Neural cell (in vitro differentiated cells): ENCODE results near the gene GRAP.

ENCODE experiments used
- CTCF ChIP-seq: fragments of 450-650 bp; IDR thresholded peaks from 2 replicates; pipeline ENCODE4 v1.5.1; 2014; ENCODE audit warnings: antibody characterized with exemption, mild to moderate bottlenecking, moderate library complexity; ENCODE audit not compliant: poor library complexity, severe bottlenecking
- EP300 ChIP-seq: fragments of 450-650 bp; conservative IDR thresholded peaks from 2 replicates; pipeline ENCODE4 v1.6.1; 2014; ENCODE audit warnings: antibody characterized with exemption, mild to moderate bottlenecking, moderate library complexity; ENCODE audit not compliant: poor library complexity, severe bottlenecking
- EZH2 ChIP-seq: fragments of 200-600, 300-800 bp; shearing (Covaris generic), sonication (generic); IDR thresholded peaks from 2 replicates; pipeline ENCODE4 v1.6.1; 2014; ENCODE audit warnings: antibody characterized with exemption, low read length, borderline replicate concordance, mild to moderate bottlenecking; ENCODE audit not compliant: insufficient read depth, poor library complexity, severe bottlenecking
- MXI1 ChIP-seq: fragments of 450-650 bp; conservative IDR thresholded peaks from 2 replicates; pipeline ENCODE4 v1.6.1; 2014; ENCODE audit warnings: antibody characterized with exemption, mild to moderate bottlenecking; ENCODE audit not compliant: poor library complexity, severe bottlenecking
- POLR2AphosphoS5 ChIP-seq: IDR thresholded peaks from 2 replicates; pipeline ENCODE4 v1.6.1; 2012
- RAD21 ChIP-seq: fragments of 450-650 bp; conservative IDR thresholded peaks from 2 replicates; pipeline ENCODE4 v1.6.1; 2014; ENCODE audit warnings: antibody characterized with exemption, mild to moderate bottlenecking, moderate library complexity
- REST ChIP-seq: IDR thresholded peaks from 2 replicates; pipeline ENCODE4 v1.6.1; 2012; ENCODE audit warnings: borderline replicate concordance
- SMC3 ChIP-seq: fragments of 450-650 bp; conservative IDR thresholded peaks from 2 replicates; pipeline ENCODE4 v1.6.1; 2014; ENCODE audit warnings: antibody characterized with exemption, mild to moderate bottlenecking, moderate library complexity; ENCODE audit not compliant: poor library complexity
- TAF1 ChIP-seq: IDR thresholded peaks from 2 replicates; pipeline ENCODE4 v1.6.1; 2012; ENCODE audit warnings: low read depth

DNA sequence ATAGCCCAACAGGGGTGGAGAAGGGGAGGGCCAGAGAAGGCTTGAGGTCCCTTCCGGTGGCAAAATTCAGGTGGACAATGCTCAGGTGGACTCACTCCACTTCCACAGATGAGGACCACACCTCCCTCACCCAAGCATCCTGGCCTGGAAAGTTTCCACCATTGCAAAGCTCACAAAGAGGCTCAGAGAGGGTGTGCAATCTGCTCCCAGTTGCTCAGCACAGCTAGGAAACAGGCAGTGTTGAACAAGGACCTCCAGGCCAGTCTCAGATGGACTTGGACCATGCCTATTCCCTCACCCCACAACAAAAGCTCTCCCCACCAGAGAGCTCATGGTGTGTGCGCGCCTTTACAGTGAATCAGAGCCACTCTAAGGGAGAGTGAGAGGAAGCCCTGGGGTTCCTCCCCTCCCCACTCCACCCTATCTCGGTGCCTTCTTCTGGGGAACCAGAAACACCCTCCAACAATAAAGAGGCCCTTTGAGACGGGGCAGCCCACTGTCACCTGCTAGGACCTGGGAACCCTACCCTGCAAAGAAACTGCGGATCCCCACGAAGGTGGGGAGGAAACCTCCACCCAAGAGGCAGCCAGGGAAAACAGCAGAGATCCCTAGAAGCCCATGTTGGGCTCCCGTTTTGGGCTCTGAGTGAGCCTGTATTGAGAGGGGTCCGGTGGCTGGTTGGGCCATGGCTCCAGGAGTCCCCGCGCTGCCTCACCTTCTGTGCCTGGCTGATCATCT is 43.8 kb downstream of the GRAP start:
- TF ChIP-seq EZH2 (no peak), REST (no peak), RAD21 (no peak), CTCF (no peak), EP300 (no peak), POLR2AphosphoS5 (no peak), TAF1 (no peak), MXI1 (no peak), SMC3 (no peak)
